Neutrophil (primary cell): Measurements from ENCODE around the gene LRRC27.

Source experiments
- H3K27ac ChIP-seq: fragments of 200-600 bp; sonication (generic); 2 replicates; pipeline ENCODE4 v1.5.1; 2016; ENCODE audit warnings: mild to moderate bottlenecking, moderate library complexity
- H3K27me3 ChIP-seq: fragments of 200-600 bp; sonication (generic); 2 replicates; pipeline ENCODE4 v1.6.0; 2016; ENCODE audit warnings: mild to moderate bottlenecking
- H3K36me3 ChIP-seq: fragments of 200-600 bp; sonication (generic); 2 replicates; pipeline ENCODE4 v1.5.1; 2017
- H3K4me1 ChIP-seq, 2 experiments: fragments of 200-600 bp in 1 of 2; sonication (generic) in 1 of 2; 1 replicate in 1 of 2; 2 replicates in 1 of 2; pipeline versions ENCODE4 v1.5.1 to v1.6.1; 2013 to 2016; ENCODE audit warnings: low read depth in 1 of 2, low read length in 1 of 2, mild to moderate bottlenecking in 1 of 2, moderate library complexity in 1 of 2; ENCODE audit not compliant: control insufficient read depth in 1 of 2, insufficient read depth in 1 of 2
- H3K4me3 ChIP-seq, 2 experiments: fragments of 200-600 bp in 1 of 2; sonication (generic) in 1 of 2; 1 replicate in 1 of 2; 2 replicates in 1 of 2; pipeline ENCODE4 v1.5.1; 2013 to 2016; ENCODE audit warnings: low read depth in 1 of 2, low read length in 1 of 2, mild to moderate bottlenecking in 1 of 2, moderate library complexity in 1 of 2
- H3K9me3 ChIP-seq: fragments of 200-600 bp; sonication (generic); 2 replicates; pipeline ENCODE4 v1.5.1; 2016
- TF ChIP-seq, protein P1 (sequence below): fragments of 200-600 bp; sonication (generic); IDR thresholded peaks from 2 replicates; pipeline ENCODE4 v1.5.1; 2016; ENCODE audit warnings: antibody characterized with exemption

The LRRC27 gene

DNA sequence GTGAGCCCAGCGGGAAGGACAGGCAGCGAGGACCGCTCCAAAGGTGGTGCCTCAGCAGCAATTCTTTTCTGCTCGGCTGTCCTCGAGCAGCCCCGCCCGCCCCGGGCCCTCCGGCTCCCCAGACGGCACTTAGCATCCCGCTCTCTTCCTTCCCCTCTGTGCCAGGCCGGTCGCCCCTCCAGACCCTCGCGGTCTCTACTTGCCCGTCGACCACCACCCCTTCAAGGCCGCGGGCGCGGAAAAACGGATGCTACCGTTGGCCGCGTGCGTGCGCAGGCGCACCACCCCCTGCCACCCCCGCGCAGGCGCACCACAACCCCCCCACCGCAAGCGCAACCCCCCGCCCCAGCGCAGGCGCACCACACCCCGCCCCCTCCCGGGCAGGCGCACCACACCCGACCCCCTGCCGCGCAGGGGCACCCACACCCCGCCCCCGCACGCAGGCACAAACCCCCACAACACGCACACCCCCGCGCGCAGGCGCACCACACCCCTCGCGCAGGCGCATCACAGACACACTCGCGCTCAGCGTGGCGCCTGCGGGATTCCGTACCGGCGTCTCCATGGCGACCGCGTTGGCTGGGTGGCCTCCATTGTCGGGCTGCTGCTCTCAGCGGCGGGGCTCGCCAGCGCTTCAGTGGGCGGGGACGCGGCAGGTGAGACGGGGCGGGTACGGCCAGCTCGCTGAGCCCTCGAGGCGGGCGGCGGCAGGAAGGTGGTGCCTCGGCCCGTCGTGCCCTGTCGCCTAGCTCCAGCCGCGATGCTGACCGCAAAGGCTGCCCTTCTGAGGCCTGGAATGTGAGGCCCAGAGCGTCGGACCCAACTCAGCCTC lies at the start of gene LRRC27:
Gene LRRC27 (plus strand): TSS at position 593 of the 832 bp plus-strand sequence. CDS start 1,332 bp downstream, outside the sequence.
- TF ChIP-seq, protein P1, sequence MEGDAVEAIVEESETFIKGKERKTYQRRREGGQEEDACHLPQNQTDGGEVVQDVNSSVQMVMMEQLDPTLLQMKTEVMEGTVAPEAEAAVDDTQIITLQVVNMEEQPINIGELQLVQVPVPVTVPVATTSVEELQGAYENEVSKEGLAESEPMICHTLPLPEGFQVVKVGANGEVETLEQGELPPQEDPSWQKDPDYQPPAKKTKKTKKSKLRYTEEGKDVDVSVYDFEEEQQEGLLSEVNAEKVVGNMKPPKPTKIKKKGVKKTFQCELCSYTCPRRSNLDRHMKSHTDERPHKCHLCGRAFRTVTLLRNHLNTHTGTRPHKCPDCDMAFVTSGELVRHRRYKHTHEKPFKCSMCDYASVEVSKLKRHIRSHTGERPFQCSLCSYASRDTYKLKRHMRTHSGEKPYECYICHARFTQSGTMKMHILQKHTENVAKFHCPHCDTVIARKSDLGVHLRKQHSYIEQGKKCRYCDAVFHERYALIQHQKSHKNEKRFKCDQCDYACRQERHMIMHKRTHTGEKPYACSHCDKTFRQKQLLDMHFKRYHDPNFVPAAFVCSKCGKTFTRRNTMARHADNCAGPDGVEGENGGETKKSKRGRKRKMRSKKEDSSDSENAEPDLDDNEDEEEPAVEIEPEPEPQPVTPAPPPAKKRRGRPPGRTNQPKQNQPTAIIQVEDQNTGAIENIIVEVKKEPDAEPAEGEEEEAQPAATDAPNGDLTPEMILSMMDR, result peak; percentile 37
- no peaks in the 10 kb centered on the region for H3K36me3 ChIP-seq

DNA sequence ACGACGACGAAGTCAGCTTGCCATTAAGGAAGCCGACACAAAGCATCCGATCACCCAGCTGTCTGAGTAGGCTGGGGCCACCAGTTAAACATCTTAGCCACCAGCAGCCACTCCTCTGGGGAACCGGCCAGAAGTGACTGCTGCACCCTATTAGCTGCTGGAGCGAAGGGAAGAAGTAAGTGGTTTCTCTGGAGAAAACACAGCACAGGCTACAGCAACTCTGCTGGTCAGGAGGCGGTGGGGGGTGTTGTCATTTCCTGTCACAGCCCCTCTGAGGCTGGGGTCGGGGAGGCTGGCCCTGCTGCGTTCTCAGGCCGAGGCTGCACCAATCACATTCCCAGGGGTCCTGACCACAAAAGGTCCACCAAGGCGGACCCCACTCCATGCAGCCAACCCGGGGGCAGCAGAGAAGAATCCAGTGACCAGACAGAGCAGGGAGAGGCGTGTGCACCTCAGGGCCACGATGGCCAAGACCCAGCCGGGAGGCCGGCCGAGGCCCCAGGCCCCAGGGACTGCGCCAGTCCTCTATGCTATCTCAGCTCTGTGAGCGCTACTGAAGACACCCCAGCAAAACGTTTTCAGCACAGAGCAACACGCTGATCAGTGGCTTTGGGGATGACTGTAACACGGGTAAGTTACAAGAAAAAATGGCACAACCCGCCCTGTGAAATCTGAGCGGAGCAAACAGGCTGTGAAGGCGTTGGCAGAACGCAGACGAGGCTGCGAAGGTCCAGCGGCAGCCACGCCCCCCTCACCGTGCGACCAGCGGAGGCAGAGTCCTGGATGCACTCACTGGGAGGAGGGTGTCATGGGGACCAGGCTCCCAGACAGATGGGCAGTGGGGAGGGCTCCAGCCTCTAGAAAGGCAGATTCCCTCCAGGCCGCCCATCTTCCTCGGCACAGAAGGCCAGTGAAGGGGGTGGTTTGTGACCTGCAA lies 49.1 kb upstream of the LRRC27 start:
- TF ChIP-seq, protein P1, result no peak
- no peaks in the 10 kb centered on the region for H3K4me1 ChIP-seq
- H3K36me3 ChIP-seq, result no peaks in the 10 kb centered on the region
- H3K27me3 ChIP-seq, result peaks cover 16% of the 10 kb centered on the region
- no peak overlapping the region for H3K27ac ChIP-seq
- no peak overlapping the region for H3K4me3 ChIP-seq
- H3K9me3 ChIP-seq, result no peaks in the 10 kb centered on the region

More for the DNA sequence above, at the start of gene LRRC27:
- H3K4me1 ChIP-seq, result peaks cover 50% of the 10 kb centered on the region in 2 experiments
- peak within 1 kb of the TSS; percentile 62 to 92 for H3K4me3 ChIP-seq
- peak within 1 kb of the TSS; percentile 78 for H3K27ac ChIP-seq
- no peaks in the 10 kb centered on the region for H3K9me3 ChIP-seq
- no peaks in the 10 kb centered on the region for H3K27me3 ChIP-seq

DNA sequence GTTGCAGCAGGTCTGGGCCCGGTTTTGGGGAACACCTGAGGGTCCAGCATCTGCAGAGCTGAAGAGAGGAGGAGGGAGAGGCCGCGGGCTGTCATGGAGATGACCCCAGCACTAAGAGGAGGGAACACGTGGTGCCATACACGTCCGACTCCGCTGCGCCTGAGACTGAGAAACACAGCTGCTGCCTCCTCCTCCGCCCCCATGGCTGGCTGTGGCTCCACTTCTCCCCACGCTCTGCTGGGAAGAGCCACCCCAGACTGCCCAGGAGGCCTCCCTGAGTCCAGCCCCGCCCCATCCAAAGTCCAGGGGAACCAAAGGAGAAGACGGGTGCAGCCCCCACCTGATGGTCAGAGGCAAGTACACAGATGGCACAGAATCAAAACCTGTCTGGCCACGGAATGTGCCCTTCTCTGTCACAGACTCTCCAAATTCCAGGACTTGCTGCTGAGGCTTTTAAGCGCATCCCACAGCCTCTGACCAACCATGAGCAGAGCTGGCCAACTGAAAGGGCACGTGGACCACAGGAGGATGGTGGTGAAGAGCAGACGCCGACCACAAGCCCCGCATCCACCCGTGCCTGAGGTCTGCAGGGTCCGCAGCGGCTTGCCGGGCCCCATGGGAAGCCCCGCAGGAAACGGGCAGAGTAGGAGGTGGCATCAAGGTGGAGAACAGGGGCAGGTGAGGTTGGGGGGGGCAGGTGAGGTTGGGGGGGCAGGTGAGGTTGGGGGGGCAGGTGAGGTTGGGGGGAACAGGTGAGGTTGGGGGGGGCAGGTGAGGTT lies 48.2 kb upstream of the LRRC27 start:
- Histone ChIP-seq H3K27me3 (peaks cover 25% of the 10 kb centered on the region), H3K4me1 (no peaks in the 10 kb centered on the region), H3K27ac (no peak overlapping the region), H3K4me3 (no peak overlapping the region), H3K9me3 (no peaks in the 10 kb centered on the region), H3K36me3 (no peaks in the 10 kb centered on the region)
- TF ChIP-seq, protein P1, result no peak

DNA sequence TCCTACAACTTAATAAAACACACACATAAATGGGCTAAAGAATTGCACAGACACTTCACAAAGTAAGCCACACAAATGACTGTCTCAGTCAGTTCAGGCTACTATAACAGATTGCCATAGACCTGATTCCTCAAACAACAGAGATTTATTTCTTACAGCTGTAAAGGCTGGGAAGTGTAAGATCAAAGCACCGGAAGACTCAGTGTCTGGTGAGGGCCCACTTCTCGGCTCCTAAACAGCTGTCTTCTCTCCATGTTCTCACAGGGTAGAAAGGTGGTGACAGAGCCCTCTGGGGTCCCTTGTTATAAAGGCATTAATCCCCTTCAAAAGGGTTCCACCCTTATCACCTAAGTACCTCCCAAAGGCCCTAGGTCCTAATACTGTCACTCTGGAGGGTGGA lies 42.6 kb upstream of the LRRC27 start:
- H3K9me3 ChIP-seq, result no peaks in the 10 kb centered on the region
- no peaks in the 10 kb centered on the region for H3K36me3 ChIP-seq
- H3K27ac ChIP-seq, result no peak overlapping the region
- H3K4me3 ChIP-seq, result no peak overlapping the region
- TF ChIP-seq, protein P1, result no peak
- peaks cover 24% of the 10 kb centered on the region for H3K27me3 ChIP-seq
- H3K4me1 ChIP-seq, result no peaks in the 10 kb centered on the region

DNA sequence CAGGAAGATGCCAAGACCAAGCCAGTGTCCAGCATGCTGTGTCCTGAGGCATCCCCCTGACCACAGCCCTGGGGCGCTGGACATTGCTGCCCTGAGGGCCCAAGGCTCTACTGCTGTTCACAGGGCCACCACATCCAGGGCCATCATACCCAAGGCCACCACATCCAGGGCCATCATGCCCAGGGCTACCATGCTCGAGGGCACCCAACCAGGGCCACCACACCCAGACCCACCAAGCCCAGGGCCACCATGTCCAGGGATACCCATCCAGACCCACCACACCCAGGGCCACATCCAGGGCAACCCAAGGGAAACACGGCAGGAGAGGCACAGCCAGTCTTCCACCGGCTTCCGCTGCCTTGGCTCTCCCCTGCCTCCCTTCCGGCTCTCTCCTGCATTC lies 41.4 kb upstream of the LRRC27 start:
- H3K4me3 ChIP-seq, result no peak overlapping the region
- no peaks in the 10 kb centered on the region for H3K4me1 ChIP-seq
- H3K27me3 ChIP-seq, result peaks cover 17% of the 10 kb centered on the region
- TF ChIP-seq, protein P1, result no peak
- no peak overlapping the region for H3K27ac ChIP-seq
- no peaks in the 10 kb centered on the region for H3K9me3 ChIP-seq
- H3K36me3 ChIP-seq, result no peaks in the 10 kb centered on the region
